C1 segment of cervical spinal cord (tissue), 14 donors: ENCODE measurements around the gene RASAL2.
"Not testable (repeated sequence)": the region's sequence is repeated elsewhere in the genome, so short reads cannot be mapped to it uniquely, and the experiment has no call there.

Source experiments
- DNase-seq, 14 donors: peaks; one replicate each; lab custom pipeline; 2025; lab: John Stamatoyannopoulos, UW

RASAL2 gene

DNA sequence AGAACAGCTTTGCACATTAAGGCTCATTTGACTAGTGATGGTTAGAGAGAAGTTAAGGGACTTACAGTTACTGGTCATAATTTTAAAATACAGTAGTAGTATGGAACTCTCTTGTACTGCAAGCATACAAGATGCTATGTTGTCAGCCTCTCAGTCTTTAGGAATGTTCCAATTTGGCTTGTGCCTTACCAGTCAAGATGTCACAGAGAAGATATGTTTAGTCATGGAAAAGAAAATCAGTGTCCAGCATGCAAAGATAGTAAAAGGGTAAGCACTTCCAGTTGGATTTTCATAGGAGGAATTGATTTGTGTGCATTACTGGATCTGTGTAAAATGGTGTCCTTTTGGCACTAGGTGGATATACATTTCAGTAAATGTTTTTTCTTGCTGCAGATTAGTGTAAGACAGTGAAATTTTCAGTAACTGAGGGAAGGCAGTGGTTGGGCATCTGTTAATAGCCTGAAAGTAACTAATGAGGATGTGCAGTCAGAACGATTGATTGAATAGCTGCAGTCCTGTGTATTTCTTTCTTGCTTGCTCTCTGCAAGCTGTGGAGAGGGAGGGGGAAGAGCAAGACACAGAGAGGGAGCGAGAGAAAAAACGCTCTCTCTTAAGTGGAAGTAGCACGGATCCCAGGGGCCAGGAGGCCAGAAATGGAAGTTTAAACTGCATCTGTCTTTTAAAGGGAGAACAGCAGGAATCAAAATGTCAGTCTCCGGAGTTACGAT is 294.7 kb downstream of the RASAL2 start:
- DNase-seq: no peak

DNA sequence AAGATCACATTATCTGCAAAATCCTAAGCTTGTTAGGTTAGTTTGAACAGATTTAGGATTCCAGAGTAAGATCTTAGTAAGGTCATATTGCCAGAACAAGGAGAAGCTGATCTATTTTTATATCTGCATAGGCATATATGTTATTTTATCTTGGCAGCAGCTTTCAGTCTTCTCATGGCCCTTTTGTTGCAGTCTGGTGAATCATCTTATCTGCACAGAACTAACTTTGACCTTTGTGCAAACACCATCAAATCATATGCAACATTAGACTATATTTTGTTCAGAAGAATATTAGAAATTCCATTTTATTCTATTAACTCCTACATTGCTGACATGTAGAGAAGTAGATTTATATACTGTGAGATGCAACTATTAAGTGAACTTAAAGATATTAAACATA is 295.5 kb downstream of the RASAL2 start:
- DNase-seq: no peak

DNA sequence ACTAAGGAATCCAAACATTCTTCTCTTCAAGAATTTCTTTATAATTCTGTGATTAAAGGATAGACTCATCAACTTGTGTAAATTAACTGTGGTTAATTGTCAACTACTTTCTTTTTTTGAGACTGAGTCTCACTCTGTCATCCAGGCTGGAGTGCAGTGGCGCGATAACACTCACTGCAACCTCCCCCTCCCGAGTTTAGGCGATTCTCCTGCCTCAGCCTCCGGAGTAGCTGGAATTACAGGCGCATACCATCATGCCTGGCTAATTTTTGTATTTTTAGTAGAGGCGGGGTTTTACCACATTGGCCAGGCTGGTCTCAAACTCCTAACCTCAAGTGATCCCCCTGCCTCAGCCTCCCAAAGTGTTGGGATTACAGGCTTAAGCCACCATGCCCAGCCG is 296.4 kb downstream of the RASAL2 start:
- DNase-seq: not testable (repeated sequence)

DNA sequence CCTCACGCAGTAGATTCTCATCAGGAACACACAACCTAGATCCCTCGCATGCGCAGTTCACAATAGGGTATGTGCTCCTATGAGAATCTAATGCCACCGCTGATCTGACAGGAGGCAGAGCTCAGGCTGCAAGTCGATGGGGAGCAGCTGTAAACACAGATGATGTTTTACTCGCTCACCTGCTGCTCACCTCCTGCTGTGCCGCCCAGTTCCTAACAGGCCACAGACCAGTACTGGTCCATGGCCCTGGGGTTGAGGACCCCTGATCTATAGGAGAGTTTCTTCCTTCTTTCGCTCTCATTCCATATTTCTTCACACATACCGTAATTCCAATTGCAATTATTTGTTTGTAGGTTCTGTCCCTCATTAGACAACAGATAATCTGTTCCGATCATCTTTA is 299.5 kb downstream of the RASAL2 start:
- DNase-seq: no peak

DNA sequence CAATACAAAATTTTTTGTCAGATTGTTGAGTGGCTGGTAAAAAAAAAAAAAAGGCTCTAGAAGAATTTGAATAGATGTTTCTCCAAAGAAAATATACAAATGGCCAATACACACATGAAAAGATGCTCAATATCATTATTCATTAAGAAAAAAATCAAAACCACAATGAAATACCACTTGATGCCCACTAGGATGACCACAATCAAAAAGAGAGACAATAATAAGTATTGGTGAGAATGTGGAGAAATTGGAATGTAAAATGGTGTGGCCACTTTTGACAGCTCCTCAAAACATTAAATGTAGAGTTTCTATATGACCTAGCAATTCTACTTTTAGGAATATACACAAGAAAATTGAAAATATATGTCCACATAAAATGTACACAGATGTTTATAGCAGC is 302.9 kb downstream of the RASAL2 start:
- DNase-seq: no peak

DNA sequence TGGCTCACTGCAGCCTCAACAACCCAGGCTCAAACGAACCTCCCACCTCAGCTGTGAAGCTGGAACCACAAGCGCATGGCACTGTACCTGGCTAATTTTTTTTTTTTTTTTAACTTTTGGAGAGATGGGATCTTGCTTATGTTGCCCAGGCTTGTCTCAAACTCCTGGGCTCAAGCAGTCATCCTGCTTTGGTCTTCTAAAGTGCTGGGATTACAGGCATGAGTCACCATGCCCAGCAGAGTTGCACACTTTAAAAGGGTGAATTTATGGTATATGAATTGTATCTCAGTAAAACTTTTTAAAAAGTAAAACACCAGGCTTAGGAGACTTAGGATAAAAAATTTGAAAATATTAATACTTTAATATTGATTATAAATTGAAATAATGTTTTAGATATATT is 303.8 kb downstream of the RASAL2 start:
- no peak for DNase-seq

DNA sequence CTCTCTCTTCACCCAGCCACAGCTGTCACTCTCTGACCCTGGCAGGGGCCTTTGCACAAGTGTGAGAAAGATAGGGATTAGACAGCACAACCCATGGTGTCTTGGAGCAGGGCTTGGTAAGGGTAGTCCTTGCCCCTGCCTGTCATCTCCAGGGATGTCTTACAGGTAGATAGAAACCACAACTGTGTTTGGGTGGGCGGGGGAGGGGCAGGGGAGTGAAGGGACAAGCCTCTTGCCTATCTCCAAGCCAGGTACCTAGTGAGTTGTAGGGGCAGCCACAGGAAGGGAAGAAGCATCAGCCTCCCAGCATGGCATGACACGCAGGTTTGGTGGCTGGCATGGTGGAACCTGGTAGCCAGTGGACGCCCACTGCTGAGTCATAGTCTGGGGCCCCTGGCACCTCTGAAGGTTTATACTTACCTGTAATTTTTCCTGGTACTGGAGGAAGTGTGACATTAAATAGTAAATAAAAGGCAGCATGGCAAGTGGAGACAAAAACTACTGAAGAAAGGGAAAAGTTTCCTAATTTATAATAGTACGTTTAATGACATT is 305.3 kb downstream of the RASAL2 start:
- DNase-seq: no peak

DNA sequence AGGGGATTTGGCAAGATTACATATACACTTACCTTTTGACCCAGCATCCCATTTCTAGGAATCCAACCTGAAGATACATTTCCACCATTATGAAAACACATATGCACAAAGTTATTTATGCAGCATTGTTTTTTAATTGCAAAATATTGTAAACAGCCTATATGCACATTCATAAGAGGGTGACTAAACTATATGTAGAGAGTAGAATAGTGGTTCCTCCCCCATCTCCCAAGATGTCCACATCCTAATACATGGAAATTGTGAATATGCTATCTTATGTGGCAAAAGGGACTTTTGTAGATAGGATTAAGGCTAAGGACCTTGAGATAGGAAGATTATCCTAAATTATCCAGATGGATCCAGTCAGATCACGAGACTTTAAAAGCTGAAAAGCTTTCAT is 311.2 kb downstream of the RASAL2 start:
- DNase-seq: no peak

DNA sequence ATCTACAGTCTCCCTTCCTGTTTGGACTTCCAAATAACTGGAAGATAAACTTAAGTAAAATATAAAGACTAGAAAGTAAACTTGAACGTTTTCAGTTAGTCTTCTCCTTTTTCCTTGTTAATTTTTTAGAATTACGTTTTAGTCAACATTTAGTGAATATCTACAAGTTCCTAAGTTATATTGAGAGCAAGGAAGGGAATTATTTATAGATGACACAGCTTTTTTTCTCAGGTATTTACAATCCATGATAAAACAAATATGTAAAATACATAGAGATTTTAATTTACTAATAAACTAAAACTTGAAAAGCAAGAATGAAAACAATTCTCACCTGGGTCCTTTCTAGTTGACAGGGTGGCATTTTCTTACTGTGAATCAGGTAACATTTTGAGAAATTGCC is 313.3 kb downstream of the RASAL2 start:
- DNase-seq: no peak

DNA sequence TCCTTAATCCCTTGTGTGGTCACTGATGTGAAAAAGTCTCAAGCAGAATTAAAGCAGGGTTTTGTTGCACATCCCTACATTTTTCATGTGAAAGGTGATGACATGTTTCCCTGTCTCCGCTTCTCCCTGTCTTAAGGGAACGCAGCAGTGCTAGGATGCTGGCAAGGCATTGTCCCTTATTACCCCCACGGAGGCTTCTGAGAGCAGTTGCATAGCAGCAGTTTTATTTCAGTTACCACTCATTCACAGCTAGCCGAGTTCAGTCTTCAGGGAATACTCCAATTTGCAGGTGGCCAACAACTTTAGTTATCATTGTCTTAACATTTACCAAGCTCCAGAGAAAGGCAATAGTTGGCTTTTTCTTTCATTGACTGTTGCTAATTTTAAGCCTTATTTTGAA is 313.8 kb downstream of the RASAL2 start:
- no peak for DNase-seq

DNA sequence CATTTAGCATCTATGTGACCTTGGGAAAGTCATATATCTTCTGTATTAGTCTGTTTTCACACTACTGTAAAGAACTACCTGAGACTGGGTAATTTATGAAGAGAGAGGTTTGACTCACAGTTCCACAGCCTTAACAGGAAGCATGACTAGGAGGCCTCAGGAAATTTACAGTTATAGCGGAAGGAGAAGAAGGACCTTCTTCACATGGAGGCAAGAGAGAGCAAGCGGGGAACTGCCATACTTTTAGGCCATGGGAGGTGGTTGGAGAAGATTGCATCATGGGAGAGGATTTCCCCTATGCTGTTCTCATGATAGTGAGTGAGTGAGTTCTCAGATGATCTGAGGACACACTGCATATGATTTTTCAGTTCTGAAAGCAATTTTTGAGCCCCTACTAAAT is 315.0 kb downstream of the RASAL2 start:
- DNase-seq: no peak

DNA sequence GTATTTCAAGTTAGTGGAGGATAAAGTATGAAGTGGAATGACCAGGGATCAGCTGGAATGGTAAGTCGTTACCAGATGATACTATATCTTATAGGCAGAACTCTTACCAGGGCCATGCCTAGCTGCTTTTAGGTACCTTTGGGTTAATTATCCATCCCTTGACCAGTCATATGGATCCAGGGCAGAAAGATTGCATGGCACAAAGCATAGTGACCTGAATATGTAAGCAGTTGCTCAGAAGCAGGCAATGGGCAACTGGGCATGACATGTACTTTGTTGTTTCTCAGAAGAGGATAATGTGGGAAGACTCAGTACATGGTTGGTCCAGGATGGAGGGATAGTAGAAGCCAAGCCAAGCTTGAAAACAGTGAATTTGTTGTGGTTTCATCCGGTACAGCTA is 315.6 kb downstream of the RASAL2 start:
- no peak for DNase-seq

DNA sequence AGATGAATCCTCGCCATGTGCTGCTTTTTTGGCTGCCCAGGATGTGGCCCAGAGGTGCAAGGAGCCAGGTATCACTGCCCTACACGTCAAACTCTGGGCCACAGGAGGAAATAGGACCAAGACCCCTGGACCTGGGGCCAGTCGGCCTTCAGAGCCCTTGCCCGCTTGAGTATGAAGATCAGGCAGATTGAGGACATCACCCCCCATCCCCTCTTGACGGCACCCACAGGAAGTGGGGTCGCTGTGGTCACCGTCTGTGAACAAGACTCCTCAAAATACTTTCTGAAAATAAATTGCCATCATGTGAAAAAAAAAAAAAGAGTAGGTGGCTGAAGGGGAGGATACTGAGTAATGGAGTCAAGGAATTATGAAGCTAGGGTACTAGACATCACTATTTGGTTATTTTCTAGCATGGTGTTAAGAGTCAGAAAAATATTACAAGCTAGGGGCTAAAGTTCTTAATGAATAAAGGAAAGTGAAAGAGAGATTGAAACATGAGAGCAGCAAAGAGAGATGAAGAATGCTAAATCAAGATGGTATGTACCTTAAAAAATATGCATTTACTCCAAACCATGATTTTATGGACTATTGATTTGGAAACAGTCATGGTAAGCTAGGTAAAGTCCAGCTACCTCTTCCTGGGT is 318.0 kb downstream of the RASAL2 start:
- no peak for DNase-seq

DNA sequence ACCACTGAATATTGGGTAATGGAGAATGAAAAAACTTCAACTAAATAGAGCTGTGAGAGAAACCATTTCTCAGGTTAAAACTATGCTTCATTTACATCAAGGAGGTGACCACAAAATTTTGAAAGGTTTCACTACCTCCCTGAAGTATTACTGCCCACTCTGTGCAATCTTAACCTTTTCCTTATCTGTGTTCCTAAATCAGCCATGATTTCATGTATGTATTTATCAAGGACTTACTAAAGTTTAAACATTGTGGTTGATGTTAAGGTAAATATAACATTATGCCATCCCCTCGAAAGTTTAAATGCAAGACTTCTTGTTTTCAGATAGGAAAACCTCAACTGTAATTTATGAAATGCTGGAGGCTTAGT is 318.5 kb downstream of the RASAL2 start:
- DNase-seq: no peak

DNA sequence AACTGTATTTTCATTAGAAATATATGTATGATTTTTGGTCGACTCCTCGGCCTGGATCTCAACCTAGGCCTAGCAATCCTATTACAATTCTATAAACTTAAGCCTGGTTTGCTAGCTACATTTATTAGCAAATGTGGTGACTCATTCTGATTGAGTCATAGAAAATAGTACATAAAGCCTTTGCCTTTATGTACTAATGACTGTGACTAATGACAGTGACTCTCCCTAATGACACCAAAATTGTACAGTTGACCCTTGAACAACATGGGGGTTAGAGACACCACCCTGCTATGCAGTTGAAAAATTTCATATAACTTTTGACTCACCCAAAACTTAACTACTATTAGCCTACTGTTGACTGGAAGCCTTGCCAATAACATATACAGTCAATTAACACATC is 324.0 kb downstream of the RASAL2 start:
- DNase-seq: no peak

DNA sequence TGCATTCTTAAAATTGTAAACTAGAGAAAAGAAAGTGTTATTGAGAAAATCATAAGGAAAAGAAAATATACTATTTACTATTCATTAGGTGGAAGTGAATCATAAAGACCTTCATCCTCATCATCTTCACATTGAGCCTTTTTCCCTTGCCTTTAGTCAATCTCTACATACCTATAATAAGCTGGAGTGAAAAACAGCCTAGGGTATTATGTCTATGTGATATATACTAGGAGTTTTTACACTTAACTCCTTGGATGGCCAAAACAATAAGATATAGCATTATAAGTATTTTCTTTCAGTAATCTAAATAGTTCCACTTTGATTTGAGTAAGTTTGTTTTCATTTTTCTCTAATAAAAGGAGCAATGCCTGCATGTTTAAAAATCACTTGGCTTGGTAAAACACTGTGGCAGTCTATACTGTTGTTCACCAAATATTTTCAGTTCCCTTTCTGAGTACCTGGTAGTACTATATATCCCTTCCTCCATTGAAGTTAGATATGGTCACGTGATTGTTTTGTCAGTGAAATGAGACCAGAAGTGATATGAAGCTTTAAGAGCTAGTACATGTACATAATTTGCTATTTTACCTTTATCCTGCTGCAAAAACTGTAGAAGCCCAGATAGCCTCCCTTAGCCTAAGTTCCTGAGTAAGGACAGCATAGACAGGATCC is 324.5 kb downstream of the RASAL2 start:
- no peak for DNase-seq

DNA sequence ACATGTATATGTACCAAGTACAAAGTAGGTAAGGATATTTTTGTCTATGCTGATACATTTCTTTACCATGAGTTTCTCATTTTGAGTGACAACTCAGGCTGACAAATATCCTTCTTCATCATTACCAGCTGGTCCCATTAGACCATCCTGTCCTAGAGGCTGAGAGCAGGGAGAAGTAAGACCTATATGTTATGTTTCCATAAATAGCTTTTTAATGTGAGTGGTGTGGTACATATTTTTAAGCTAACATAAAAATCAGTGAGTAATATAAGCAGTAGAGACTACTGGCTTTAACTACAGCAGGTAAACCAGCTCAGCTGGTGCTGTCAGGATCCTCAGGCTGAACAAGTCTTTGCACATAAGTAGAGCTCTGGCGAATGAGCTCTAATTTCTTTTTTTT is 340.5 kb downstream of the RASAL2 start:
- DNase-seq: no peak

DNA sequence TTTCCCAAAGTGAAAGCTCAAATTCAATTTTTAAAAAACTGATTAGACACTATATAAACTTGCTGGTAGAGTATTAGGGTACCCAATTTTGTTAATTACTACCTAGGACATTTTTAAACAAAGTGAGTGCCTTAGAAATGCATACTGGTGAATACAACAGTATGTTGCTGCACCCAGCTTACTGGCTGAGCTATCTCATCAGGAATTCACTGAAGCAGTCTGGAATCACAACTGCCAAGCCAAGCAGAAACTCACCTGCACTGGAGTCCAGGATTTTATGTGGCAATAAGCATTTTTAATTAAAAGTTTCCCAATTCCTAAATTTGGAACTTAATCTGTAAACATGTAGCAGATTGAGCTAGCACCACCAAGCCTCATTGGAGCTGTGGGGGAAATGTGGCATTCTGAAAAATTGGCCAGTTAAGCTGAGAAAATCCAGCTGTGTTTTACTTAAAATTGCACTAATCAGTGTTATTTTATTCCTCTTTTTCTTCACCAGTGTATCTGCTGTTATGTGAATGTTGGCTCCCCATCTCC is 341.1 kb downstream of the RASAL2 start:
- no peak for DNase-seq

DNA sequence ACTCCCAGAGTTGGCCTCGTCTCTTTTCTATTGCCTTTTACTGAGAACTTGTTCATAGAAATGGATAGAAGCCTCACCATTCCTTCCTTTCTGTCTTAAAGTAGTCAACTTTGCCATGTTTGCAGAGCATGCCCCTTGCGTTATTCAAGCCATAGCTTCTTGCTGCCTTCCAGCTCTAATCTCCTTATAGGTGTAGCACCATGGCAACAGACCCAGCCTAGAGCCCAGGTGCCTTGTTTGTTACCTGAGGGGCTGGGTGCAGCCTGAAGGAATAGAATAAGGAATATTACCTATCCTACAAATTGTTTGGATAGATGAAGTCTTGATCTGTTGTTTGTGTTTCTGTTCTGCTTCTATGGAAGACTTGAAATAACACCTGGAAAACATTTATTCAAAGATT is 343.0 kb downstream of the RASAL2 start:
- DNase-seq: no peak

DNA sequence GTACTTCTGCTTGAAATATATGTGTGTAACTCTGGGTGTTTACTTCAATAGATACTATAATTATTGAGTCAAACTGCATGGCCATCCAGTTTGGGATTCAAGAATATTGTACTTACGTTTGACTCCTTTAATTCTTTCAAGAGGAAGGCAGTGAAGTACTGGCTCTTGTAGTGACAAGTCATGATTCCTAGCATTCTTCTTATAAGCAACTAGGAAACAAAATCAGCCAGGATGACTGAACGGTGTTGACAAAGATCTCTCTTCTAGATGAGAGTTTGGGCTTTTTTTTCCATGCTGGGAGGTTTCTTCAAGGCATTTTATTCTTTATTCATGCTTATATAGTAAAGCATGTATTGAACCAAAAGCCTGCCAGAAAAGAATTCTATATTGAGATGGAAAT is 344.5 kb downstream of the RASAL2 start:
- no peak for DNase-seq

DNA sequence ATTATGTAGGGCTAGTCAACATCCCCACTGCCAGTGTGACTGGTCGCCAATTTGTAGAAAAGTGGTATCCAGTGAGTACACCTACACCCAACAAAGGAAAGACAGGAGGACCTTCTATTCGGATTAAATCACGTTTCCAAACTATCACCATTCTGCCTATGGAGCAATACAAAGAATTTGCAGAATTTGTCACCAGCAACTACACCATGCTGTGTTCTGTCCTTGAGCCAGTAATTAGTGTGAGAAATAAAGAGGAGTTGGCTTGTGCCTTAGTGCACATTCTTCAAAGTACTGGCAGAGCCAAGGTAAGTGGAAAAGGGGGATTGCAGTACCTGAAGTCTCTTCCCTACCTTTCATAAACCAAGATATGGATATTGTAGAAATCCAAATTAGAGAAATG is 349.0 kb downstream of the RASAL2 start:
- no peak for DNase-seq

DNA sequence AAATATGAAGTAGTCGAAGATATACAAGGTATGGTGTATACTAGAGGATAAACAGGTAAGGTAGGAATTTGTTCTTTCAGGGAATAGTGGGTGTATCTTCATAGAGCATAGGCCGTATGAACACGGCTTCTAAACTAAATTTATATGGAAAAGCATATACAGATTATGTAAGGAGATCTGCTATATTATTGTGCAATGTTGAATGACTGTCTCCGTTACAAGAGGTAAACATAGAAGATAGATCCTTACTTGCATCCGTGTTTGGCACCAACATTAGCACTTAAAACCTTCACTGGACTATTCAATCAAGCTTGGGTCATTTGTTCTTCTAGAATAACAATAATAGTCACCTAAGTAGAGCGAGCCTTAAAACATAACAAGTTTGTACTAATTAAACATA is 357.0 kb downstream of the RASAL2 start:
- no peak for DNase-seq

DNA sequence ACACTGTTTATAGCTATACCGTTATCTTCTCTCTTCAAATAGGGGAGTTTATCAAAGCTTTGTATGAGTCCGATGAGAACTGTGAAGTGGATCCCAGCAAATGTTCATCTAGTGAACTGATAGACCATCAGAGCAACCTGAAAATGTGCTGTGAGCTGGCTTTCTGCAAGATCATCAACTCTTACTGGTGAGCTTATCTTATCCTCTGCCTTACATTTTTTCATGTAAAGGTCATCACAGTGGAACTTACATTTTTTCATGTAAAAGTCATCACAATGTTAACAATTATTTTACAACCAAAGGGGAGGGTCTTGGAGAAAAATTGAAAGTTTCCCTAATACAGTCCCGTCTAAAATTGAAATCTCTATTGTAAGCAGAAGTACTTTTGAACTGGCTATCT is 357.6 kb downstream of the RASAL2 start:
- no peak for DNase-seq
